A549 (cell line): Measurements from ENCODE around the gene RAB14. TPM values are rescaled to one million over a fixed set of nuclear protein-coding genes. Genes with fewer than 3 reads are reported as not detected.
A peak's percentile ranks its signal among the peaks of the same experiment; 100 is the strongest.

Experiments
- ATAC-seq, 2 experiments: fragments of 200-7000 bp in 1 of 2; fragments of >200 bp in 1 of 2; cut with Nextera tagmentation in 1 of 2; cut with Tn5 transposase in 1 of 2; 3 replicates each; pipeline versions ENCODE4 v1.8.0 to v1.9.1; 2018 to 2020; ENCODE audit warnings: mild to moderate bottlenecking in 1 of 2, moderate library complexity in 1 of 2
- CTCF ChIA-PET: fragments of 300-600 bp; sonication (Branson Sonifier 250); formaldehyde crosslinking; extraction: SDS; loops from one replicate; lab custom pipeline; 2021; ENCODE audit warnings: antibody characterized with exemption, inconsistent platforms; lab: Yijun Ruan, JAX
- POLR2A ChIA-PET: fragments of 350-600 bp; formaldehyde crosslinking; extraction: SDS; loops from one replicate; lab custom pipeline; 2021; ENCODE audit warnings: antibody characterized with exemption, inconsistent platforms; lab: Yijun Ruan, JAX
- DNase-seq, 2 experiments: peaks; one replicate each; pipeline versions ENCODE4 v3.0.0 to v3.0.0-alpha.2; 2011 to 2016; ENCODE audit warnings: low read depth in 1 of 2, low spot score in 1 of 2
- FAIRE-seq: peaks from 2 replicates; lab custom pipeline; 2011; peaks lifted over from hg19 to GRCh38; lab: Jason Lieb, UNC
- H3K27ac ChIP-seq, 2 experiments: fragments of >200 bp; sonication (Bioruptor Twin); formaldehyde crosslinking; 3 replicates each; pipeline ENCODE4 v1.5.1; 2016 to 2017
- H3K4me1 ChIP-seq: fragments of >200 bp; sonication (Bioruptor Twin); formaldehyde crosslinking; 3 replicates; pipeline ENCODE4 v1.6.1; 2016
- H3K4me2 ChIP-seq: fragments of >200 bp; sonication (Bioruptor Twin); formaldehyde crosslinking; 3 replicates; pipeline ENCODE4 v1.6.1; 2016
- H3K4me3 ChIP-seq: fragments of >200 bp; sonication (Bioruptor Twin); formaldehyde crosslinking; 3 replicates; pipeline ENCODE4 v1.5.1; 2016
- H3K9me3 ChIP-seq: fragments of >200 bp; sonication (Bioruptor Twin); formaldehyde crosslinking; 3 replicates; pipeline ENCODE4 v1.6.1; 2016
- BHLHE40 ChIP-seq: IDR thresholded peaks from 2 replicates; pipeline ENCODE4 v1.6.1; 2012; ENCODE audit warnings: low read depth, low read length, inconsistent platforms
- EHMT2 ChIP-seq: fragments of 200-600 bp; sonication (generic); IDR thresholded peaks from 2 replicates; pipeline ENCODE4 v1.6.1; 2016; ENCODE audit warnings: antibody characterized with exemption, low read depth, mild to moderate bottlenecking, moderate library complexity
- FOSB ChIP-seq: fragments of 250-450 bp; sonication (Bioruptor Pico); IDR thresholded peaks from 2 replicates; pipeline ENCODE4 v1.5.0; 2020; ENCODE audit warnings: mild to moderate bottlenecking, moderate library complexity
- FOXS1 ChIP-seq: fragments of 250-450 bp; sonication (Bioruptor Pico); IDR thresholded peaks from 2 replicates; pipeline ENCODE4 v1.5.0; 2020; ENCODE audit warnings: mild to moderate bottlenecking, moderate library complexity
- GATA3 ChIP-seq: IDR thresholded peaks from 2 replicates; pipeline ENCODE4 v1.6.1; 2012; ENCODE audit warnings: borderline replicate concordance
- HOXB13 ChIP-seq: fragments of 250-450 bp; sonication (Bioruptor Pico); IDR thresholded peaks from 2 replicates; pipeline ENCODE4 v1.5.0; 2020; ENCODE audit warnings: low read depth, mild to moderate bottlenecking, moderate library complexity
- KDM5A ChIP-seq: fragments of 200-600 bp; sonication (generic); IDR thresholded peaks from 2 replicates; pipeline ENCODE4 v1.6.1; 2016; ENCODE audit warnings: antibody characterized with exemption, mild to moderate bottlenecking
- MAZ ChIP-seq: fragments of 150-350 bp; IDR thresholded peaks from 2 replicates; pipeline ENCODE4 v1.6.1; 2014; ENCODE audit warnings: antibody characterized with exemption, low read depth, low read length, borderline replicate concordance
- NPAS2 ChIP-seq: fragments of 250-450 bp; sonication (Bioruptor Pico); IDR thresholded peaks from 2 replicates; pipeline ENCODE4 v1.8.0; 2022; ENCODE audit warnings: mild to moderate bottlenecking, moderate library complexity, borderline replicate concordance
- TFCP2L1 ChIP-seq: fragments of 250-450 bp; sonication (Bioruptor Pico); IDR thresholded peaks from 2 replicates; pipeline ENCODE4 v1.5.0; 2021; ENCODE audit warnings: mild to moderate bottlenecking
- WGBS: methylation state at CpG from one replicate; pipeline ENCODE4 v1.1.6; 2017; ENCODE audit errors: missing lambda C conversion rate; 5-methylcytosine and 5-hydroxymethylcytosine counted together
- polyA plus RNA-seq, 4 experiments: library from polyadenylated mRNA; depleted of rRNA in 3 of 4; stranded (reverse); fragments of >200 nt; fragmentation: RNase III in 1 of 4; extraction: RNeasy Plus Mini Kit Qiagen cat#74134 plus additional on column Dnase treatment in 1 of 4; gene quantifications; 2 replicates in 3 of 4; 3 replicates in 1 of 4; pipeline ENCODE4 v1.2.3, GENCODE V29; 2011 to 2017
- TF ChIP-seq, protein P1 (sequence below): fragments of 450-650 bp; IDR thresholded peaks from 2 replicates; pipeline ENCODE4 v1.6.1; 2014; ENCODE audit warnings: antibody characterized with exemption
- TF ChIP-seq, protein P2 (sequence below): fragments of >200 bp; sonication (Bioruptor Twin); formaldehyde crosslinking; IDR thresholded peaks from 3 replicates; pipeline ENCODE4 v1.6.1; 2016
- TF ChIP-seq, protein P3 (sequence below): fragments of 150-350 bp; IDR thresholded peaks from 2 replicates; pipeline ENCODE4 v1.6.1; 2014; ENCODE audit warnings: low read depth, mild to moderate bottlenecking, low read length
- TF ChIP-seq, protein P4 (sequence below): fragments of 250-450 bp; sonication (Bioruptor Pico); IDR thresholded peaks from 2 replicates; pipeline ENCODE4 v1.5.0; 2020; ENCODE audit warnings: low read depth, mild to moderate bottlenecking, moderate library complexity

Gene RAB14
- polyA plus RNA-seq, 2 of the 4 experiments (the other 2 are of a cell fraction) = 38.4 to 54.1 TPM

DNA sequence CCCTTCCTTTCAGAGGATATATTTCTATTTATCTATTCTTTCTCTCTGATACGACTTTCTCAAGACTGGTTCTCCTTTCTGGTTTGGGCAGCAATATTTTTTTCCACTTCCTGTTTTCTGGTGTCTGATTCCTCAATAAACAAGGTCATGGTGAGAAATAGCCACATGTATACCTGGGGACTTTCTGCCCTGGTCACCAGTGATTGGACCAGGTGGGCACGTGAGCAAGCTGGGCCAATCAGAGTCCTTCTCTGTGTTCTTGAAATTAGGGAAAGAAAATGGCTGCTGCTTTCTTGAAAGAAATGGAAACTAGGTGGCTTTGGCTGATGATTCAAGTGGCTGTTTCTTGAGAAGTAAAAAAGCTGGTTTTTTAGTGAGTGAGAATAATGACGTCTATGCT, 47.9 kb upstream of the RAB14 start:
- ATAC-seq = peak in 1 of 2 experiments; percentile 53; a peak in 1 of 6 replicates
- Histone ChIP-seq H3K4me2 (no peak overlapping the region), H3K4me3 (no peak overlapping the region), H3K9me3 (peaks cover 3% of the 10 kb centered on the region; the same call in 2 of the 3 replicates), H3K4me1 (no peaks in the 10 kb centered on the region), H3K27ac (no peak overlapping the region)
- DNase-seq = peak in 1 of 2 experiments; percentile 38
- CTCF ChIA-PET = interaction anchor here (1.3 to 1.4 kb wide), 2 partner anchors 11 to 29 kb away, joined by 3 to 4 read pairs; no protein-coding TSS in a partner anchor
- POLR2A ChIA-PET = interaction anchor here (0.7 kb wide), 1 partner anchor 717 kb away, joined by 3 read pairs; no protein-coding TSS in a partner anchor
- FAIRE-seq = no peak
- no peak for TF ChIP-seq HOXB13 (CRISPR knock-in tag)
- TF ChIP-seq, protein P1, sequence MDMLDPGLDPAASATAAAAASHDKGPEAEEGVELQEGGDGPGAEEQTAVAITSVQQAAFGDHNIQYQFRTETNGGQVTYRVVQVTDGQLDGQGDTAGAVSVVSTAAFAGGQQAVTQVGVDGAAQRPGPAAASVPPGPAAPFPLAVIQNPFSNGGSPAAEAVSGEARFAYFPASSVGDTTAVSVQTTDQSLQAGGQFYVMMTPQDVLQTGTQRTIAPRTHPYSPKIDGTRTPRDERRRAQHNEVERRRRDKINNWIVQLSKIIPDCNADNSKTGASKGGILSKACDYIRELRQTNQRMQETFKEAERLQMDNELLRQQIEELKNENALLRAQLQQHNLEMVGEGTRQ = peak; percentile 79
- TF ChIP-seq, all 56 proteins: peak for 1
- WGBS = 65% methylated on average over 3 of the region's 3 CpGs

DNA sequence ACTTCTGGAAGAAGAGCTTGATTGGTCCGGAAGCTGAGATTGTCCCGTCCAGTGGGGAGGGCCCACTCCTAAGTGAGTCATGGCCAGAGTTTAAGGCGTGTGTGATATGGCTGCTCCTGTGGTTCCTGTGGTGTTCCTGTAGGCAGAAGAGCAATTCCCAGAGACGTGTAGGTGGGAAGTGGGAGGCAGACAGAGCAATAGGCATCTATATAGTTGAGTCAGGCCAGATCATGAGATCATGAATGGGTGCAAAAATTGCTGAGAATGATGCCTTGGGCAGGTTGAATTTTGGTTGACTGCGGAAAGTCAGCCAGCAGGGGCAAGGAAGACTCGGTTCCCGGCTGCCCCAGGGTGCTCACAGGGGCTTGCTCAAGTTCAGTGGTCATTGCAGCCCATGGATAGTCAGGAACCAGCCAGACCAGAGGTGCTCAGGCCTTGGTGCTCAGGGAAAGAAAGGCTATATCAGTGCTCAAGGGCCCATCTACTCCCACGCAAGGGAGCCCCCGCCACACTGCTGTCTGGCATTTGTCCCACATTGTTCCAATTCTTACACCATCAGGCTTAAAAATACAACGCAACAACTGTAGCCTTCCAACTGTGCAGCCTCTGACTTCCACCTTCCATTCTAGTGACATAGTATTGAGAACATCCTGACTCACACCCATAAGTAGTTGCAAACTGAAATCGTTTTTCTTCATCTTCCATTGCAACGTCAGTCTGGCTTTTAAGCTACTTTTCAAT, 45.3 kb upstream of the RAB14 start:
- no peaks in the 10 kb centered on the region for H3K4me1 ChIP-seq
- no peak for FAIRE-seq
- CTCF ChIA-PET = interaction anchor here (1.2 kb wide), 1 partner anchor 24 kb away, joined by 4 read pairs; no protein-coding TSS in a partner anchor
- WGBS = 69% methylated on average over 12 of the region's 12 CpGs
- peaks cover 12% of the 10 kb centered on the region for H3K9me3 ChIP-seq
- DNase-seq = no peak
- no peak overlapping the region for H3K27ac ChIP-seq
- H3K4me2 ChIP-seq = no peak overlapping the region
- POLR2A ChIA-PET = no interaction called here
- ATAC-seq = no peak
- TF ChIP-seq GATA3 (no peak), BHLHE40 (no peak), KDM5A (no peak), TFCP2L1 (CRISPR knock-in tag) (no peak)
- TF ChIP-seq, protein P2, sequence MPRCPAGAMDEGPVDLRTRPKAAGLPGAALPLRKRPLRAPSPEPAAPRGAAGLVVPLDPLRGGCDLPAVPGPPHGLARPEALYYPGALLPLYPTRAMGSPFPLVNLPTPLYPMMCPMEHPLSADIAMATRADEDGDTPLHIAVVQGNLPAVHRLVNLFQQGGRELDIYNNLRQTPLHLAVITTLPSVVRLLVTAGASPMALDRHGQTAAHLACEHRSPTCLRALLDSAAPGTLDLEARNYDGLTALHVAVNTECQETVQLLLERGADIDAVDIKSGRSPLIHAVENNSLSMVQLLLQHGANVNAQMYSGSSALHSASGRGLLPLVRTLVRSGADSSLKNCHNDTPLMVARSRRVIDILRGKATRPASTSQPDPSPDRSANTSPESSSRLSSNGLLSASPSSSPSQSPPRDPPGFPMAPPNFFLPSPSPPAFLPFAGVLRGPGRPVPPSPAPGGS = no peak
- H3K4me3 ChIP-seq = no peak overlapping the region

DNA sequence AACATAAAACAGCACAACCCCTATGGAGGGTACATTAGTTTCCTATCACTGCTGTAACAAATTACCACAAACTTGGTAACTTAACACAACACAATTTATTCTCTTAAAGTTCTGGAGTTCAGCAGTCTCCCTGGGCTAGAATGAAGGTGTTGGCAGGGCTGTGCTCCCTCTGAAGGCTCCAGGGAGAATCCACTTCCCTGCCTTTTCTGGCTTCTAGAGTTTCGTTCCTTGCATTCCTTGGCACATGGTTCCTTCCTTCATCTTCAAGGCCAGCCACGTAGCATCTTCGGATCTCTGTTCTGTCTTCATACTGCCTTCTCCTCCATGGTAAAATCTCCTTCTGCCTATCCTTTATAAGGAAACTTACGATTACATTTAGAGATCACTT, 41.3 kb upstream of the RAB14 start:
- WGBS = 82% methylated on average over 4 of the region's 4 CpGs
- Histone ChIP-seq H3K4me2 (no peak overlapping the region), H3K4me3 (no peak overlapping the region), H3K9me3 (peaks cover 12% of the 10 kb centered on the region), H3K4me1 (no peaks in the 10 kb centered on the region), H3K27ac (no peak overlapping the region)
- CTCF ChIA-PET = interaction anchor here (1.0 to 2.8 kb wide), 6 partner anchors 20 to 77 kb away, joined by 3 to 12 read pairs (median 4); no protein-coding TSS in a partner anchor
- DNase-seq = no peak
- no peak for ATAC-seq
- POLR2A ChIA-PET = no interaction called here
- no peak for TF ChIP-seq NPAS2 (CRISPR knock-in tag)
- TF ChIP-seq, protein P3, sequence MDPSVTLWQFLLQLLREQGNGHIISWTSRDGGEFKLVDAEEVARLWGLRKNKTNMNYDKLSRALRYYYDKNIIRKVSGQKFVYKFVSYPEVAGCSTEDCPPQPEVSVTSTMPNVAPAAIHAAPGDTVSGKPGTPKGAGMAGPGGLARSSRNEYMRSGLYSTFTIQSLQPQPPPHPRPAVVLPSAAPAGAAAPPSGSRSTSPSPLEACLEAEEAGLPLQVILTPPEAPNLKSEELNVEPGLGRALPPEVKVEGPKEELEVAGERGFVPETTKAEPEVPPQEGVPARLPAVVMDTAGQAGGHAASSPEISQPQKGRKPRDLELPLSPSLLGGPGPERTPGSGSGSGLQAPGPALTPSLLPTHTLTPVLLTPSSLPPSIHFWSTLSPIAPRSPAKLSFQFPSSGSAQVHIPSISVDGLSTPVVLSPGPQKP = no peak
- TF ChIP-seq FOSB (CRISPR knock-in tag) = no peak
- TF ChIP-seq EHMT2 = no peak
- no peak for TF ChIP-seq FOXS1 (CRISPR knock-in tag)
- TF ChIP-seq, protein P4, sequence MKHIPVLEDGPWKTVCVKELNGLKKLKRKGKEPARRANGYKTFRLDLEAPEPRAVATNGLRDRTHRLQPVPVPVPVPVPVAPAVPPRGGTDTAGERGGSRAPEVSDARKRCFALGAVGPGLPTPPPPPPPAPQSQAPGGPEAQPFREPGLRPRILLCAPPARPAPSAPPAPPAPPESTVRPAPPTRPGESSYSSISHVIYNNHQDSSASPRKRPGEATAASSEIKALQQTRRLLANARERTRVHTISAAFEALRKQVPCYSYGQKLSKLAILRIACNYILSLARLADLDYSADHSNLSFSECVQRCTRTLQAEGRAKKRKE (CRISPR knock-in tag) = no peak
- TF ChIP-seq GATA3 = no peak
- TF ChIP-seq MAZ = no peak
- no peak for TF ChIP-seq HOXB13 (CRISPR knock-in tag)
- no peak for FAIRE-seq
